Subcutaneous adipose tissue (tissue), 4 donors: ENCODE data around the gene TMEM271. TPM values are rescaled to one million over a fixed set of nuclear protein-coding genes. Genes with fewer than 3 reads are reported as not detected.

ENCODE experiments used
- CTCF ChIP-seq: fragments of 450-650 bp; IDR thresholded peaks from one replicate; pipeline ENCODE4 v1.5.1; 2016; ENCODE audit warnings: low read depth, mild to moderate bottlenecking, control low read depth, antibody characterized with exemption, moderate library complexity
- total RNA-seq, 4 donors: library from RNA; depleted of rRNA; stranded (reverse); fragments of >200 nt; gene quantifications; one replicate each; pipeline ENCODE4 v1.1.0, GENCODE V29; 2016

TMEM271 gene
- total RNA-seq, 4 donors from 2014 or later = not detected

DNA sequence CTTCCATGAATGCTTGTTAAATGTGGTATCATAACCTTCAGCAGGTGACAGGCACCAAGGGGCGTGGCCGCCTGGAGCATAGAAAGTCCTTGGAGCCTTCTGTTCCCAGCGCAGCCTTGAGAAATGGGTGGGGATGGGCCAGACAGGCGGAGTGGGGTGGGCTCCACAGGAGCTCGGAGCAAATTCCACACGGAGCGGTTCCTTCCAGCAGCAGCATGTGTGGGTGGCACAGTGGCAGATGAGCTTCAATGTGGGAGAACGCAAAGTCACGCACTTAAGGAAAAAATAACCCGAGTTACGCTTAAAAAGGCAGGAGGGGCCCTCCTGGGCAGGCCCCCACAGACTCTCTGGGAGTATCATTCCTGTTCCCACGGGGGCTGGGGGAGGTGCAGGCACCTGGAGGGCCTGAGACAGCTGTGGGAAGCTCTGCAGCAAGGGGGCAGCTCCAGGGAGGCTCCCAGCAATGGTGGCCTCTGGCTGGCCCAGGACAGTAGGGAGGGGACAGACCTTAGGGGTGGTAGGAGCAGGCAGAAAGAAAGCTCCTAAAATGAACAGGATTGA lies 15.3 kb downstream of the TMEM271 start:
- no peak for TF ChIP-seq CTCF

- no peak for TF ChIP-seq CTCF
Observed at GRCh38 chr4:560061-560460, 16.0 kb downstream of the TMEM271 start.

DNA sequence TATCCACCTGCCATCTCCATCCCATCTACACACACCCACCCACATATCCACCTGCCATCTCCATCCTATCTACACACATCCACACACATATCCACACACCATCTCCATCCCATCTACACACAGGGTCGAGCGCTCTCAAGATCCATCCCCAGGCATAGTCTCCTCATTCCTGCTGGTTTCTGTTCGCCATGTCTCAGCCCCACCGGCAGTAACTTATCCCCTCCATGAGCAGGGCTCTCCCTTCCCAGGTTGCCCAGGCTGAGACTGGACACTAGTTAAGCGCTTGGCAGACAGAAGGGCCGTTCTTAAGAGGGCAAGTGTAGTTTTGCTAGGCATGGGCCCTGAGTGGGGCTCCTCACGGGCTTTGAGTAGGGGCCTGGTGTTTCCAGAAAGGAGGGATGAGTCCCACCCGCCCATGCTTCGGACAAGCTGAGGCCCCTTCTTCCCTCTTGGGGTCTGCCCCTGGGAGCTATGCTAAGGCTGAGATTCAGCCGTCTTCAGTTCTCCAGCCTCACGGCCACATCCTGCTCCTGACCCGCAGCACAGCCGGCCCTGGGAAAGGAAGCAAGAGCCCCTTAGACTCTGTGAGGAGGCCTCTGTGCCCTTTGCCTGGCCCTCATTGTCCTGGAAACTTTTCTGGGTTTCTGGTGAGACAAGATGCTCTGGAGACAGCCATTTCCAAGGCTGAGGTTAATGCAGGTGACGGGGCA lies 20.4 kb downstream of the TMEM271 start:
- TF ChIP-seq CTCF = no peak

GRCh38 chr4:552019-552418 lies 24.1 kb downstream of the TMEM271 start:
- no peak for TF ChIP-seq CTCF

DNA sequence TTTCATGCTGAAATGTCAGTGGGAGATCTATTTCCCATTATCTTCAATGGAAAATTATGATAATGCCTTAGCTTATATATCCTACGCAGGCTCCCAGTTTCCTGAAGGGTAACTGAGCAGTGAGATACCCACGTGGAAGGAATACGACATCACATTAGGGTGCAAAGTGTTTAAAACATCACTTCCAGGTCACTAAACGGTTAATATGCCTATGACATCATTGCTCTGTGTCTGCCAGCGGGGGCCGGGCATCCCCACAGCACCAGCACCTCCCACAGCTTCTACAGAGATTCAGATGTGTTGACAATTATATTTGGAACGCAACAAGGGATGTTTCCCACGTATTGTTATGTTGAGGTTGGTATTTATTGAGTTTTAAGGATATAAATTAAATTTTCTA lies 27.1 kb downstream of the TMEM271 start:
- no peak for TF ChIP-seq CTCF

GRCh38 chr4:545612-546011 lies 30.5 kb downstream of the TMEM271 start:
- TF ChIP-seq CTCF = no peak

GRCh38 chr4:544386-545105 lies 31.5 kb downstream of the TMEM271 start:
- no peak for TF ChIP-seq CTCF
